ENCODE data around the gene ORAI3. TPM values are rescaled to one million over a fixed set of nuclear protein-coding genes. Genes with fewer than 3 reads are reported as not detected.
A peak's percentile ranks its signal among the peaks of the same experiment; 100 is the strongest.

Gene ORAI3
- total and polyA plus RNA-seq, 2 of the 13 experiments (the other 11 are each of a cell fraction or from before 2014, with no cell fraction given) = 11.4 to 32.0 TPM

DNA sequence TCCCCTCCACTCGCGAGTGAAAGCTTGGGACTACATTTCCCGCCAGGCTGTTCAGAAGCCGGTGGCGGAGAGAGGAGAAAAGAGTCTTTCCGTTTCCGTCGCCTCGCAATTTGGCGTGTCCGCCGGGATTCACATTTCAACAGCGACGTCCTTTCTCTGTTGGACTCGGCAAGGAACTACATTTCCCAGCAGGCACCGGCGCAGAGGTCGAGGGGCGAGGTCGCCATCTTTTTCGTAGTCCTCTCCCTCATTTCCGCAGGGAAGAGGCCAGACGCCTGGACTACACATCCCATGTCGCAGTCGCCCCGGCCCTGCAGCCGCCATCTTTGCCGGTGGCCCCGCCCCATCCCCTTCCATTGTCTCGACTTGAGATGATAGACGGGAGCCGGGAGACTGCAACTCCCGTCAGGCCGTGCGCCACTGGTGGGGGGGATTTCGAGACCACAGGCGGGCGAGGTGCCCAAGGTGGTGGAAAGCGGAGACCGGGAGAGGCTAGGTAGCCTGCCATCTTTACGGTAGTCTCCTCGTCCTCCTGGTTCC lies 26.4 kb upstream of the ORAI3 start:
- peaks cover 0 to 5% of the 10 kb centered on the region in 2 experiments; a peak in 1 of 5 replicates for H3K36me3 ChIP-seq (replicated peaks in 1 of 2; ENCODE audit: control insufficient read depth in 1 of 2, insufficient read depth in 2 of 2, low read length in 2 of 2)
- CTCF ChIA-PET (ENCODE audit: low intra/inter-chr PET ratio, low total read pairs) = interaction anchor here (0.9 to 2.8 kb wide), 2 partner anchors 20 to 77 kb away, joined by 3 to 19 read pairs; no protein-coding TSS in a partner anchor
- H3K27me3 ChIP-seq (ENCODE audit: control insufficient read depth in 1 of 2, insufficient read depth in 2 of 2, low read length in 2 of 2) = no peaks in the 10 kb centered on the region; a peak in 1 of 5 replicates
- no peaks in the 10 kb centered on the region for H3K9me3 ChIP-seq (ENCODE audit: low read length)
- WGBS (ENCODE audit: low lambda C conversion rate) = under 1% methylated on average over 33 of the region's 42 CpGs
- BruUV-seq (replicated peaks) = TSS peak; percentile 83
- no peaks in the 10 kb centered on the region for H3K79me2 ChIP-seq (ENCODE audit: insufficient read depth, low read length)
- H2AFZ ChIP-seq (ENCODE audit: low read length) = no peak overlapping the region
- ATAC-seq = peak; percentile 84
- peak overlapping the region; percentile 90 for H3K9ac ChIP-seq (ENCODE audit: insufficient read depth, low read depth, low read length)
- H3K4me2 ChIP-seq (ENCODE audit: low read depth, low read length) = peak overlapping the region; percentile 97
- H3K27ac ChIP-seq (ENCODE audit: extremely low read length, insufficient read depth, low read length) = peak overlapping the region; percentile 87
- FAIRE-seq = peak; percentile 100
- intact Hi-C loops (cut with micrococcal nuclease; ENCODE audit: unreplicated experiment) = loop anchor here (1.0 to 10.0 kb wide), 2 partner anchors 26 to 228 kb away; partner anchors contain the start of gene SRCAP
- no peaks in the 10 kb centered on the region; the same call in 1 of the 2 replicates for H4K20me1 ChIP-seq (ENCODE audit: insufficient read depth, low read length)
- DNase-seq (ENCODE audit: low spot score) = peak; percentile 100
- POLR2A ChIA-PET = interaction anchor here (0.7 to 1.0 kb wide), 2 partner anchors 78 to 117 kb away, joined by 3 to 4 read pairs; no protein-coding TSS in a partner anchor
- H3K4me3 ChIP-seq (replicated peaks in 1 of 3; ENCODE audit: insufficient read depth in 1 of 3, low read depth in 2 of 3, low read length in 3 of 3) = peak overlapping the region; percentile 65 to 87 (median 76)
- peaks cover 19% of the 10 kb centered on the region for H3K4me1 ChIP-seq (ENCODE audit: insufficient read depth, low read length)
- in situ Hi-C loops (cut with HindIII; ENCODE audit: extremely low pct_ligation_motif_present, low pct_unique_long_range_greater_than_20kb) = loop anchor here (5.0 kb wide), 1 partner anchor 80 kb away; no protein-coding TSS in a partner anchor
- no peak for TF ChIP-seq HOXA9 (CRISPR knock-in tag; IDR thresholded peaks at IDR 0.05; ENCODE audit: borderline replicate concordance)
- 0 out of 2 replicates have a peak, but pooled peaks have one; percentile 76 for TF ChIP-seq SMAD3 (CRISPR knock-in tag; IDR thresholded peaks at IDR 0.05)
- peak; percentile 75; the same call in 1 of the 2 replicates for TF ChIP-seq ZNF772 (CRISPR knock-in tag; IDR thresholded peaks at IDR 0.05)
- TF ChIP-seq ZNF83 (CRISPR knock-in tag; IDR thresholded peaks at IDR 0.05; ENCODE audit: borderline replicate concordance) = 0 out of 2 replicates have a peak, but pooled peaks have one; percentile 52
- TF ChIP-seq PHF21A (CRISPR knock-in tag; IDR thresholded peaks at IDR 0.05) = no peak
- no peak for TF ChIP-seq ZFP36L2 (CRISPR knock-in tag; IDR thresholded peaks at IDR 0.05)
- TF ChIP-seq HIVEP1 (CRISPR knock-in tag; IDR thresholded peaks at IDR 0.05) = peak; percentile 77
- TF ChIP-seq, protein P1, sequence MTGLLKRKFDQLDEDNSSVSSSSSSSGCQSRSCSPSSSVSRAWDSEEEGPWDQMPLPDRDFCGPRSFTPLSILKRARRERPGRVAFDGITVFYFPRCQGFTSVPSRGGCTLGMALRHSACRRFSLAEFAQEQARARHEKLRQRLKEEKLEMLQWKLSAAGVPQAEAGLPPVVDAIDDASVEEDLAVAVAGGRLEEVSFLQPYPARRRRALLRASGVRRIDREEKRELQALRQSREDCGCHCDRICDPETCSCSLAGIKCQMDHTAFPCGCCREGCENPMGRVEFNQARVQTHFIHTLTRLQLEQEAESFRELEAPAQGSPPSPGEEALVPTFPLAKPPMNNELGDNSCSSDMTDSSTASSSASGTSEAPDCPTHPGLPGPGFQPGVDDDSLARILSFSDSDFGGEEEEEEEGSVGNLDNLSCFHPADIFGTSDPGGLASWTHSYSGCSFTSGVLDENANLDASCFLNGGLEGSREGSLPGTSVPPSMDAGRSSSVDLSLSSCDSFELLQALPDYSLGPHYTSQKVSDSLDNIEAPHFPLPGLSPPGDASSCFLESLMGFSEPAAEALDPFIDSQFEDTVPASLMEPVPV (CRISPR knock-in tag; IDR thresholded peaks at IDR 0.05) = peak; percentile 91
- TF ChIP-seq ATF7 (IDR thresholded peaks at IDR 0.05) = 0 out of 2 replicates have a peak, but pooled peaks have one; percentile 7
- no peak for TF ChIP-seq ATF7 (CRISPR knock-in tag; IDR thresholded peaks at IDR 0.05)
- TF ChIP-seq POLR2AphosphoS5 (IDR thresholded peaks at IDR 0.05; ENCODE audit: low read depth, low read length) = no peak; the same call in 1 of the 2 replicates
- peak; percentile 88 for TF ChIP-seq GABPA (IDR thresholded peaks at IDR 0.05; ENCODE audit: low read depth, low read length)
- TF ChIP-seq GABPA (CRISPR knock-in tag; IDR thresholded peaks at IDR 0.05; ENCODE audit: low read depth) = peak; percentile 97
- 0 out of 2 replicates have a peak, but pooled peaks have one; percentile 60 for TF ChIP-seq ZBTB14 (CRISPR knock-in tag; IDR thresholded peaks at IDR 0.05)
- no peak for TF ChIP-seq IKZF4 (CRISPR knock-in tag; IDR thresholded peaks at IDR 0.05; ENCODE audit: borderline replicate concordance, low read depth, not compliant biosample characterization)
- peak; percentile 65; the same call in 1 of the 2 replicates for TF ChIP-seq FOXK1 (CRISPR knock-in tag; IDR thresholded peaks at IDR 0.05; ENCODE audit: borderline replicate concordance, low read depth)
- TF ChIP-seq TEAD3 (CRISPR knock-in tag; optimal IDR thresholded peaks at IDR 0.05; ENCODE audit: borderline replicate concordance) = peak; percentile 76
- TF ChIP-seq NBN (conservative IDR thresholded peaks at IDR 0.05) = no peak
- TF ChIP-seq ZKSCAN8 (CRISPR knock-in tag; IDR thresholded peaks at IDR 0.05; ENCODE audit: borderline replicate concordance) = peak; percentile 30; the same call in 1 of the 2 replicates
- no peak for TF ChIP-seq ZNF703 (CRISPR knock-in tag; IDR thresholded peaks at IDR 0.05; ENCODE audit: borderline replicate concordance)
- no peak for TF ChIP-seq KLF11 (CRISPR knock-in tag; IDR thresholded peaks at IDR 0.05)
- TF ChIP-seq ZBTB38 (CRISPR knock-in tag; IDR thresholded peaks at IDR 0.05) = no peak
- peak; percentile 79; the same call in 1 of the 2 replicates for TF ChIP-seq ZNF567 (CRISPR knock-in tag; IDR thresholded peaks at IDR 0.05; ENCODE audit: borderline replicate concordance)
